LNCaP clone FGC (cell line): Measurements from ENCODE around the gene PIGL.

Experiments used
- DNase-seq: peaks from one replicate; pipeline ENCODE4 v3.0.0-alpha.2; 2011; ENCODE audit warnings: low read depth
- H3K4me3 ChIP-seq: 2 replicates; pipeline ENCODE4 v1.5.1; 2011; ENCODE audit warnings: mild to moderate bottlenecking, low read depth, low read length, control low read depth
- CTCF ChIP-seq: IDR thresholded peaks from 2 replicates; pipeline ENCODE4 v1.5.1; 2012; ENCODE audit warnings: mild to moderate bottlenecking; ENCODE audit not compliant: control insufficient read depth, insufficient read depth; ENCODE audit errors: extremely low read depth

PIGL gene

GRCh38 chr17:16217002-16217635, at the start of gene PIGL:
Gene PIGL (plus strand): TSS chr17:16217210. CDS start chr17:16217227, 17 bp downstream.
- TF ChIP-seq CTCF, result no peak
- H3K4me3 ChIP-seq, result peak within 1 kb of the TSS; percentile 95
- peak; percentile 88 for DNase-seq

- peak; percentile 73 for DNase-seq
- no peak for TF ChIP-seq CTCF
- peak overlapping the region; percentile 19 for H3K4me3 ChIP-seq
These were observed 45.4 kb upstream of the PIGL start for GRCh38 chr17:16171613-16172012.

- no peak for DNase-seq
- H3K4me3 ChIP-seq, result no peak overlapping the region
- TF ChIP-seq CTCF, result no peak
These were observed 38.2 kb upstream of the PIGL start for GRCh38 chr17:16178836-16179235.

- TF ChIP-seq CTCF, result no peak
- peak; percentile 90 for DNase-seq
- H3K4me3 ChIP-seq, result peak overlapping the region; percentile 13; the same call in 1 of the 2 replicates
These were observed 35.4 kb upstream of the PIGL start for GRCh38 chr17:16181581-16181980.

- no peak for TF ChIP-seq CTCF
- no peak for DNase-seq
- no peak overlapping the region for H3K4me3 ChIP-seq
These were observed 29.4 kb upstream of the PIGL start for GRCh38 chr17:16187642-16188041.

GRCh38 chr17:16189791-16190348, 27.1 kb upstream of the PIGL start:
- no peak for DNase-seq
- TF ChIP-seq CTCF, result no peak
- no peak overlapping the region for H3K4me3 ChIP-seq
